Liver (tissue), 3 donors: ENCODE measurements around the gene OR2Y1.

ENCODE experiments used
- ATF3 ChIP-seq: IDR thresholded peaks from 2 replicates; pipeline ENCODE4 v1.6.1; 2016; ENCODE audit warnings: antibody characterized with exemption
- CTCF ChIP-seq: fragments of 150-350 bp; IDR thresholded peaks from 2 replicates; pipeline ENCODE4 v1.5.1; 2017; ENCODE audit warnings: improper control_type of control experiment, low read depth, low read length; ENCODE audit not compliant: missing input control
- EGR1 ChIP-seq, 2 donors: IDR thresholded peaks; 2 replicates each; pipeline ENCODE4 v1.6.1; 2016 to 2018; ENCODE audit warnings: antibody characterized with exemption in 2 of 2, low read depth in 2 of 2
- GABPA ChIP-seq, 2 donors: IDR thresholded peaks in 1 of 2; conservative IDR thresholded peaks in 1 of 2; 2 replicates each; pipeline ENCODE4 v1.6.1; 2016; ENCODE audit warnings: antibody characterized with exemption in 2 of 2, mild to moderate bottlenecking in 1 of 2, moderate library complexity in 1 of 2
- HNF4G ChIP-seq: IDR thresholded peaks from 2 replicates; pipeline ENCODE4 v1.6.1; 2016; ENCODE audit warnings: antibody characterized with exemption
- JUND ChIP-seq, 2 donors: IDR thresholded peaks; 2 replicates each; pipeline ENCODE4 v1.6.1; 2016; ENCODE audit warnings: antibody characterized with exemption in 2 of 2
- RAD21 ChIP-seq, 2 donors: IDR thresholded peaks; 2 replicates each; pipeline ENCODE4 v1.6.1; 2016; ENCODE audit warnings: antibody characterized with exemption in 2 of 2, mild to moderate bottlenecking in 2 of 2
- REST ChIP-seq: IDR thresholded peaks from 2 replicates; pipeline ENCODE4 v1.6.1; 2016; ENCODE audit warnings: antibody characterized with exemption, mild to moderate bottlenecking
- SP1 ChIP-seq: IDR thresholded peaks from 2 replicates; pipeline ENCODE4 v1.6.1; 2018; ENCODE audit warnings: antibody characterized with exemption, mild to moderate bottlenecking
- YY1 ChIP-seq: IDR thresholded peaks from 2 replicates; pipeline ENCODE4 v1.6.1; 2016; ENCODE audit warnings: antibody characterized with exemption, mild to moderate bottlenecking
- ZBTB33 ChIP-seq: IDR thresholded peaks from 2 replicates; pipeline ENCODE4 v1.6.1; 2016; ENCODE audit warnings: antibody characterized with exemption
- donor health status: healthy.
- donor health status: healthy.

- TF ChIP-seq GABPA (IDR thresholded peaks at IDR 0.05 in 1 of 2, conservative IDR thresholded peaks at IDR 0.05 in 1 of 2), result no peak
- no peak for TF ChIP-seq CTCF
- no peak for TF ChIP-seq REST
- TF ChIP-seq RAD21 (IDR thresholded peaks at IDR 0.05), result no peak
- no peak for TF ChIP-seq ZBTB33
- TF ChIP-seq EGR1 (IDR thresholded peaks at IDR 0.05; ENCODE audit: low read depth in 2 of 2), result no peak
- TF ChIP-seq HNF4G, result no peak
- TF ChIP-seq ATF3, result no peak
- no peak for TF ChIP-seq YY1
- no peak for TF ChIP-seq SP1
- TF ChIP-seq JUND (IDR thresholded peaks at IDR 0.05), result no peak
Measured at GRCh38 chr5:180777475-180777874, 37.6 kb upstream of the OR2Y1 start.
